ENCODE results near the gene MALAT1. TPM values are rescaled to one million over a fixed set of nuclear protein-coding genes. Genes with fewer than 3 reads are reported as not detected.

Gene MALAT1
- total and polyA plus RNA-seq, 2 of the 8 experiments (the other 6 are each of a cell fraction or from before 2014, with no cell fraction given): 115 to 984 TPM

- Histone ChIP-seq H3K23me2 (ENCODE audit: low read depth, low read length) (peaks cover 4% of the 10 kb centered on the region; the same call in 1 of the 2 replicates), H4K20me1 (replicated peaks in 1 of 2; ENCODE audit: control insufficient read depth in 1 of 2, insufficient read depth in 2 of 2, low read length in 2 of 2) (peaks cover 0 to 4% of the 10 kb centered on the region in 2 experiments), H3K4me3 (ENCODE audit: extremely low read depth in 1 of 4, insufficient read depth in 2 of 4, low read depth in 3 of 4, low read length in 4 of 4) (no peak overlapping the region), H3K27ac (ENCODE audit: low read depth, low read length) (no peak overlapping the region), H4K91ac (replicated peaks; ENCODE audit: insufficient read length, low read length) (no peak overlapping the region), H3K18ac (ENCODE audit: extremely low read depth, low read length) (no peak overlapping the region), H4K8ac (ENCODE audit: extremely low read depth, insufficient read depth, low read length) (no peak overlapping the region), H3K4me1 (replicated peaks in 1 of 4; ENCODE audit: control insufficient read depth in 3 of 4, insufficient read depth in 4 of 4, low read length in 3 of 4) (peaks cover 2 to 11% (median 6%) of the 10 kb centered on the region in 4 experiments; a peak in 6 of 7 replicates), H3K79me1 (ENCODE audit: low read depth, low read length) (no peaks in the 10 kb centered on the region), H3K9ac (replicated peaks in 1 of 4; ENCODE audit: extremely low read depth in 1 of 4, low read depth in 3 of 4, low read length in 3 of 4) (no peak overlapping the region), H2BK20ac (ENCODE audit: low read length) (no peak overlapping the region), H3K27me3 (replicated peaks in 1 of 4; ENCODE audit: control insufficient read depth in 3 of 4, extremely low read depth in 1 of 4, insufficient read depth in 3 of 4, low read length in 3 of 4) (peaks cover 27 to 75% (median 68%) of the 10 kb centered on the region in 4 experiments), H2BK5ac (ENCODE audit: low read depth, low read length) (no peak overlapping the region), H3K36me3 (ENCODE audit: control insufficient read depth in 2 of 4, insufficient read depth in 4 of 4, low read length in 3 of 4) (no peaks in the 10 kb centered on the region), H3K4ac (replicated peaks; ENCODE audit: insufficient read length, low read depth, low read length) (no peak overlapping the region), H3K14ac (ENCODE audit: insufficient read length) (no peak overlapping the region), H3K9me3 (ENCODE audit: insufficient read depth in 2 of 2, low read depth in 1 of 2, low read length in 1 of 2) (no peaks in the 10 kb centered on the region), H2AFZ (ENCODE audit: low read length) (no peak overlapping the region), H3K79me2 (ENCODE audit: control insufficient read depth in 1 of 2, insufficient read depth in 2 of 2, low read length in 2 of 2) (no peaks in the 10 kb centered on the region), H2BK15ac (ENCODE audit: low read length) (no peak overlapping the region), H2AK5ac (ENCODE audit: low read depth, low read length) (no peak overlapping the region), H3K23ac (ENCODE audit: insufficient read length) (no peak overlapping the region), H4K5ac (ENCODE audit: insufficient read length, low read depth, low read length) (no peak overlapping the region), H2BK12ac (ENCODE audit: low read depth, low read length) (no peak overlapping the region), H3K56ac (replicated peaks; ENCODE audit: insufficient read length, low read depth, low read length) (no peak overlapping the region), H3K4me2 (ENCODE audit: insufficient read depth in 1 of 2, low read depth in 2 of 2, low read length in 2 of 2) (no peak overlapping the region), H2BK120ac (replicated peaks; ENCODE audit: low read depth, low read length) (no peak overlapping the region)
- ChIA-PET CTCF (ENCODE audit: partially characterized antibody) (interaction anchor here (0.6 to 26.0 kb wide), 5 partner anchors 19 to 121 kb away, joined by 3 to 809 read pairs (median 4); partner anchors contain the start of genes MALAT1 and SLC25A45), POLR2A (ENCODE audit: partially characterized antibody) (interaction anchor here (0.9 to 26.0 kb wide), 4 partner anchors 12 to 41 kb away, joined by 3 to 1447 read pairs (median 4); partner anchors contain the start of genes MALAT1 and NEAT1)
- DNase-seq (ENCODE audit: low read depth in 1 of 2, low spot score in 2 of 2): no peak
- 81% methylated on average over 3 of the region's 3 CpGs; no CpG with 5 or more reads in 1 of the 2 experiments for whole genome bisulfite sequencing, 2 experiments (ENCODE audit: extremely low coverage in 1 of 2, insufficient coverage in 1 of 2, insufficient read length in 1 of 2, insufficient replicate concordance in 2 of 2, low coverage in 1 of 2, low lambda C conversion rate in 2 of 2, missing lambda C conversion rate in 1 of 2)
- TF ChIP-seq MAX (IDR thresholded peaks at IDR 0.05): no peak
- no peak for FAIRE-seq
Observed at GRCh38 chr11:65456418-65456817, 42.4 kb upstream of the MALAT1 start.
